Measurements from ENCODE around the gene NPAS2. TPM values are rescaled to one million over a fixed set of nuclear protein-coding genes. Genes with fewer than 3 reads are reported as not detected.

NPAS2 gene, protein sequence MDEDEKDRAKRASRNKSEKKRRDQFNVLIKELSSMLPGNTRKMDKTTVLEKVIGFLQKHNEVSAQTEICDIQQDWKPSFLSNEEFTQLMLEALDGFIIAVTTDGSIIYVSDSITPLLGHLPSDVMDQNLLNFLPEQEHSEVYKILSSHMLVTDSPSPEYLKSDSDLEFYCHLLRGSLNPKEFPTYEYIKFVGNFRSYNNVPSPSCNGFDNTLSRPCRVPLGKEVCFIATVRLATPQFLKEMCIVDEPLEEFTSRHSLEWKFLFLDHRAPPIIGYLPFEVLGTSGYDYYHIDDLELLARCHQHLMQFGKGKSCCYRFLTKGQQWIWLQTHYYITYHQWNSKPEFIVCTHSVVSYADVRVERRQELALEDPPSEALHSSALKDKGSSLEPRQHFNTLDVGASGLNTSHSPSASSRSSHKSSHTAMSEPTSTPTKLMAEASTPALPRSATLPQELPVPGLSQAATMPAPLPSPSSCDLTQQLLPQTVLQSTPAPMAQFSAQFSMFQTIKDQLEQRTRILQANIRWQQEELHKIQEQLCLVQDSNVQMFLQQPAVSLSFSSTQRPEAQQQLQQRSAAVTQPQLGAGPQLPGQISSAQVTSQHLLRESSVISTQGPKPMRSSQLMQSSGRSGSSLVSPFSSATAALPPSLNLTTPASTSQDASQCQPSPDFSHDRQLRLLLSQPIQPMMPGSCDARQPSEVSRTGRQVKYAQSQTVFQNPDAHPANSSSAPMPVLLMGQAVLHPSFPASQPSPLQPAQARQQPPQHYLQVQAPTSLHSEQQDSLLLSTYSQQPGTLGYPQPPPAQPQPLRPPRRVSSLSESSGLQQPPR
- total RNA-seq (2014; rRNA removed; shearing (Covaris generic)): 30.6 and 42.3 TPM in 2 replicates
- polyA plus RNA-seq (2014; cell fraction: nucleus; rRNA removed): 44.5 and 47.6 TPM in 2 replicates

DNA sequence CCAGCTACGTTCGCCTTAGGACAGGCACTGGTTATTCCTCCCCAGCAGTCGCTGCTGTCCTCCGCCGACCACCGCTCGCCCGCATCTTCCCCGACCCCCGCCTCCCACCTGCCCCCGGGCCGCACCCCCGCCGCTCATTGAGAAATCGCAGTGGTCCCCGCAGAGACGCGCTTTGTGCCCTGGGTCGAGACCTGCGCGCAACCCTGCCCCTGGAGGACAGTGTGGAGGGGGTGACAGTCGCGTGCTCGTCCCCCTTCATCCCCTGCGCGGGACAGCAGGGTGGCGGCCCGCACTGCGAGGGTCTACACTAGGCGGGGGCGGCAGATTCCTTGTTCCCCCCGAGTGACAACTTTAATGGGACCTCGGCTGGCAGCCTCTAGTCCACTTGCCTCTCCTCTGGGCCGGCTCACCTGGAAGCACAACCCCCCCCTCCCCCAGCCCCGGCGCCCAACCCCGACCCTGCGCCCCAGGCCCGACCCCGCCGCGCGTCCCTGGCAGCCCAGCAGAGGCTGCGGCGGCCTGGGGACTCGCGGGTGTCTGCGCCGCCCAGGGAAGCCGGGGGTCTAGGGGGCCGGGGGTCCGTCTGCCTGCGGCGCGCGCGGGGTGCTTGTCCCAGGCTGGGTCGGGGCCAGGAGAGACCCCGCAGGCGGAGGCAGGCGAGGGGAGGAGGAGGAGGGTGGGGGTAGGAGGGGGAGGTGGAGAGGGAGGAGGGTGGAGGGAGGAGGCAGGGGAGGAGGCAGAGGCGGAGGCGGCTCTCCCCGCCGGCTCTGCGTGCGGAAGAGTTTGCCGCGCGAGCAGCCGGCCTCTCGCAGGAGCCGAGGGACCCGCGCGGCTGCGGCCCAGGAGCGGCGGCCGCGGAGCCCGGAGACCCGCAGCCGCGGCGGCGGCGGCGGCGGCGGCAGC is at the start of gene NPAS2:
Gene NPAS2 (plus strand): TSS at position 770 of the 903 bp plus-strand sequence. CDS start 84,616 bp downstream, outside the sequence.
- peak; percentile 36 for DNase-seq (ENCODE audit: extremely low read depth, low read depth)

DNA sequence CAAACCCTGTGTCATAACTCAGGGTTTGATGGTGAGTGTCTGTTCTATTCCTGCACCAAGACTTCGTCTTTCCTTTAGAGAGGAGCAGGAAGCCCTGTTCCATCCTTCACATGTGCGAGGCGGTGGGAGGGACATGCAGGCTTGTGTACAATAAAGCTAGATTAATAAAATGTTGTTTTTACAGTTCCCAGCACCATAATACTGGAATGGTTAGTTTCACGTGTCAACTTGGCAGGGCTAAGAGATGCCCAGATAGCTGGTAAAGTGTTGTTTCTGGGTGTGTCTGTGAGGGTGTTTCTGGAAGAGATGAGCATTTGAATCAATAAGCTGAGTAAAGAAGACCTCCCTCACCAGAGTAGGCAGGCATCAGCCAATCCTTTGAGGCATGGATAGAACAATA is 48.8 kb upstream of the NPAS2 start:
- DNase-seq (ENCODE audit: extremely low read depth, low read depth): no peak

DNA sequence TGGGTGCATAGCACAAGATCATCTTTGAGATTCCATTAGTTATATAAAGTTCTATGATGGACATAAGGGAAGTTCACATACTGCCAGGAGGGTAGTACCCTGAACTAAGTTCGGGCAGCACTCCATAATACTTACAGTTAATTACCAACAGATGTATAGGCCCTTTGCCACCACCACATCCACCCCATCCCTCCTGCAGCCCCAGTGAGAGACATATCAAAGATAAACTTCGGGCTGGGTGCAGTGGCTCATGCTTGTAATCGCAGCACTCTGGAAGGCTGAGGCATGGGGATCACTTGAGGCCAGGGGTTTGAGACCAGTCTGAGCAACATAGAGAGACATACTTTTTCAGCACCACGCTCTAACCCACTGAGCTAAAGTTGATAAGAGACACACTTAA is 46.4 kb upstream of the NPAS2 start:
- no peak for DNase-seq (ENCODE audit: extremely low read depth, low read depth)

DNA sequence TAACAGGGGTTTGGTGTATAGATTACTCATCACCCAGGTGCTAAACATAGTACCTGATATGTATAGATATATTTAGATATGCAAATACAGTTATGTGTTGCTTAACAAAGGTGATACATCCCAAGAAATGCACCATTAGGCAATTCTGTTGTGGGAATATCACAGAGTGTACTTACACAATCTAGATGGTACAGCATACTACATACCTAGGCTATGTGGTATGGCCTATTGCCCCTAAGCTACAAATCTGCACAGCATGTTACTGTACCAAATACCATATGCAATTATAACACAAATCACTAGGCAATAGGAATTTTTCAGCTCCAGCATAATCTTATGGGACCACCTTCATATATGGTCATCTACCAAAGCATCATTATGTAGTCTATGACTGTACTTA is 43.5 kb upstream of the NPAS2 start:
- DNase-seq (ENCODE audit: extremely low read depth, low read depth): no peak

DNA sequence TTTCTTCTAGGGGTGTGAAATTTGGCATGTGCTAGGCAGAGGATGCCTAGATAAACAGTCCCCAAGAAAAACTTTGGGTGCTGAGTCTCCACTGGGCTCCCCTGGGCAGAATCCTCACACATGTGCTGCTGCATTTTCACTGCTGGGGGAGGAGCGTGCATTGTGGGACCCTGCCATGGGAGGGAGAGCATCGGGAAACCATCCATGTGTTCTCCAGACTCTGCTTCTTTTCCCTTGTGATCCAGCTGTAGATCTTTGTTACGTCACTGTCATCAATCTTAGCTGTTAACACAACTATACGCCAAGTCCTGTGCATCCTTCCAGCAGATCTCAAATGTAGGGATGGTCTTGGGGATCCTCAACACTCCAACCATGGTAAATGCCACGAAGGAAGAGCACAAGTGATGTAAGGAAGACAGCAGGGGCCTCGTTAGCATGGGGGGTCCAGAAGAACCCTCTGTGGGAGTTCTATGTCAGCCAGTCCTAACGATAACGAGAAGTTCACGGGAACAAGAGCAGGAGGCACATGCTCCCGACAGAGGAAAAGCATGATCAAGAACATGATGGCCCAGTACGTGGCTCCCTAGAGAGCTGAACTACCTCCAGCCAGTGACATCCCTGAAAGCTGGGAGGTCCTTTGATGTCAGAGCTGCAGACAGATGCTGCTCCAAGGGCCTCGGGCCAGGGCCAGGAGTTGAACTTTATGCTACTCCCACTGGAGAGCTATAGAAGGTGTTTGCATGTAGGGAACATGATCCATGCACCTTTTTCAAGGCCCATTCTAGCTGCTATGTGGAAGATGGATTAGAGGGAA is 41.1 kb upstream of the NPAS2 start:
- DNase-seq (ENCODE audit: extremely low read depth, low read depth): no peak

DNA sequence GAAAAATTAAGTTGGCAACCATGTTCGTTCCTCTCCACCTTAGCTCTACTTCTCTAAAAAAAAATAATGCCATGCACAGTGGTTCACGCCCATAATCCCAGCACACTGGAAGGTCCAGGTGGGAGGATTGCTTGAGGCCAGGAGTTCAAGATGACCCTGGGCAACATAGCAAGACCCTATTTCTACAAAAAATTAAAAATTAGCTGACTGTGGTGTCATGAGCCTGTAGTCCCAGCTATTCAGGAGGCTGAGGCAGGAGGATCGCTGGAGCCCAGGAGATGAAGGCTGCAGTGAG is 40.1 kb upstream of the NPAS2 start:
- DNase-seq (ENCODE audit: extremely low read depth, low read depth): no peak

DNA sequence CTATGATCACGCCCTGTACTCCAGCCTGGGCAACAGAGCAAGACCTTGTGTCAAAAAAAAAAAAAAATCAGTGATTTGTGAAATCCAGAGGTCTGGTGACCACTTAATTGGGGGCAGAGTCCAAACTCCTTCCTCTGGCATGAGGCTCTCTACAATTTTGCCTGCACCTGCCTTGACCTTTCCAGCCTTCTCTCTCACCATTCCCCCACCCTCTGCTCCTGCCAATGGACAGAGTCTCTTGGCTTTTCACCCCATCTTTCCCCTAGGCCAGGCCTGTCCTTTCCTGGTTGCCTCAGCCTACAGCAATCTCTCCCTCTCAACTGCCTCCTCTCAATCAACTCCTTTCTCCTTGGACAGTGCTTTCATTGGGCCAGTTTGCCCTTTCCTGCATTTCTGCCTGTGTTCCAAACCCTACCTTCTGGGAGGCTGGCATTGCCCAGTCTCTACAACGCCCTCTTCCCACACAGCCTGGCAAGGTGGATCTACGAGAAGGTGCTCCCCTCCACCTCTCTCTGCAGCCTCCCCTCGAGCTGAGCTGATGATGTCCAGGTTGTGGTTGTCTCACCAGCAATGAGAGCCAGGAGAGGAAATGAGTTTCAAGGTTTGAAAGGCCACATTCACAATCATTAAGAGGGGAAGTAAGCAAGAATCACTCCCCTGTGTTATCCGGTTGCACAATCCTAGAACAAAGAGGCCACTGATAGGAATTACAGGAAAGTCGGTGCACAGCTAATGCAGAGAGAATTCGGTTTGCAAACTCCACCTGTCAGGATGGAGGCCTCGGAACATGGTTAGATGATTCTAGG is 39.5 kb upstream of the NPAS2 start:
- DNase-seq (ENCODE audit: extremely low read depth, low read depth): peak; percentile 88

DNA sequence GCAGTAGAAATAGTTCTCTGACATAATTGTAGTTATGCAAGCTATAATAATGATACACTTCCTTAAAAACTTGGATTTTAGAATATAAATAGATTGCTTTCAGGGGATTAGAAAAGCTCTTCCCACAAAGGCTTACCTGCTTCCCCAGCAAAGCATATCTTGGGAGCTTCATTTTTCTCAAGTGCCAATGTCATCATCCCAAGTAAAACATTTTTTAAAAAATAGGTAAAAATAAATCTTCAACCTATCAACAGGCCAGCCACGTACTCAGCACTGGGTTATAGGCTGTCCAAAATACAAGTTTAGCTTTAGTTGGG is 39.0 kb upstream of the NPAS2 start:
- no peak for DNase-seq (ENCODE audit: extremely low read depth, low read depth)

DNA sequence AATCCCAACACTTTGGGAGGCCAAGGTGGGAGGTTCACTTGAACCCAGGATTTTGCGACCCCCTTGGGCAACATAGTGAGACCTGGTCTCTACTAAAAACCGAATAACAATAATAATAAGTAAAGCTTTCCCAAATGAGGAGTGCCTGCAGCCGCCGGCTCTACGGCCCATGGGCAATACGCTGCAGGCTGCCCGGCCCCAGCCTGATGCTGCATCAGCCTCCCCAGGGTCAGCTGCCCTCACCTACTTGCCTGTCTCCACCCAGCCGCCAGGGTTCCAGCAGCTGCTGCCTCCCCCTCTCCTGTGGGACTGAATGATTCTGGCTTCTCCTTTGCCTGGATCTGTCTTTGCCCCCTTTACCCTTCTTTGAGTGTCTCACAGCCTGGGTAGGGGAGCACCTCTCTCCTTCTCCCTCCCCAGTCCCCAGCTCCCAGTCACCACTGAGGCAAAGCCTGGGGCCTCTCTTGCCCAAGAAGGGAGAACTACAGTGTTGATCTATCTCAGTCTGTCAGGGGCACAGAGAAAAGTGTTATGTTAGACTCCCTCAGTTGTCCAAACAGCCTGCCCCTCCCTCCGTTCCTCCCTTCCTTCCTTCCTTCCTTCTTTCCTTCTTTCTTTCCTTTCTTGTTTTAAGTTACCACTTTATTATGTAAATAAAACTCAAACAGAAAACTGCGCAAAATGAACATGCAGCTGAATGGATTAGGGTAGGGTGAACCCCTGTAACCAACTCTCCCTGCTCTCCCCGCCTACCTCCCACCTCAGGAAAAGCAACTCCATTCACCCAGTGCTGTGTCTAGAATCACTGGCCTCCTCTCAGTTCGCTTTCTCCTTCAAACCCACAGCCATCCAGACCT is 38.2 kb upstream of the NPAS2 start:
- DNase-seq (ENCODE audit: extremely low read depth, low read depth): no peak

DNA sequence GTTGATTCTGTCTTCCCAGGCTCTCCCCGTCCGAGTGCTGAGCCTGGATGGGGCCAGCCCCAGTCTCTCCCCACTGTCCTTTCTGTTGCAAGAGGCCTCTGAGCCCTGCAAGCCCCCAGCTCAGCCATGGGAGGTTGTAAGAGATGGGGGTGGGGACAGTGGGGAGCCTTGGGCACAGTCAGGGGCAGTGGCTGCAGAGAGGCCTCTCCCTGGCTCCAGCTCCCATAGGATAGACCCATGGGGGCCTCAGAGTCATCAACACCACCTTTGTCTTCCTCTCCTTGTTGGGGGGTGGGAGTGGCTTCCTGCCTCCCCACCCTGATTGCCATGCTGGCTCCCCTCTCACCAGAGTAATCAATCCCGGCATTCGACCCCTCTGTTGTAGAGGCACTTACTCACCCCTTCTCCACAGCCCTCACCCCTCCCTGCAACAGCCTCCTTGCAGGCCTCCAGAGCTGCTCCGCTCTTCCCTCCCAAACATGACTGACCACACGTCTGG is 37.5 kb upstream of the NPAS2 start:
- DNase-seq (ENCODE audit: extremely low read depth, low read depth): no peak

DNA sequence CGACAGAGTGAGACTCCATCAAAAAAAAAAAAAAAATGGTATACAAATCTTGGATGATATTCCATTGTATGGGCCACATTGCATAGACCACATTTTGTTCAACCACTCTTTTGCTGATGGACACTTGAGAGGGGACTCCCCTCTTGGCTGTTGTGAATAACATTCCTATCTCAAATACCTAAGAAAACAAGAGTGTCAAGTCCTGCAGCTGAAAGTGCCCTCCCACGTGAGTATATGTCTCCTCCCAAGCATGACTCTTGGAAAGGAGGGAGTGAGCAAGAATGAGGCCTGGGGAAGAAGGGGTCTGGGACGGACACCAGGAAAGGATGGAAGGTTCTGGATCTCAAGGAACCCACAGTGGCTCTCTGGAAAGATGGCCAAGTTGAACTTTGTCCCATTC is 36.0 kb upstream of the NPAS2 start:
- no peak for DNase-seq (ENCODE audit: extremely low read depth, low read depth)

DNA sequence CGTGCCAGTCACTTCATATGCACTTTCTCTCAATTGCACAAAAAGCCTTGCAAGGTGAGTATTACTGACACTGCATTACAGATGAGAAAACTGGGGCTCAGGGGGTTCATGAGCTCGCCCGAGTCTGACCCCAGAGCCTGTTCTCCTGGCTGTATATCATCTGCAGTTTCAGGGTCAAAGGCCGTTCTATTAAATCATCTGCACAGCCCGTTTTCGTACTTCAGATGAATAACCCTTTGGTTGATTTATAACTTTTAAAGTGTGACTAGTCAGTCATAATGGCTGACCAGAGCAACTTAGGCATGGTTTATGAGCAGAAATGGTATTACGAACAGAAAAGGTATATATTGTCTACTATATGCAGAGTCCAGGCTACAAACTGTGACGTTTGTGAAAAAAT is 35.3 kb upstream of the NPAS2 start:
- no peak for DNase-seq (ENCODE audit: extremely low read depth, low read depth)

DNA sequence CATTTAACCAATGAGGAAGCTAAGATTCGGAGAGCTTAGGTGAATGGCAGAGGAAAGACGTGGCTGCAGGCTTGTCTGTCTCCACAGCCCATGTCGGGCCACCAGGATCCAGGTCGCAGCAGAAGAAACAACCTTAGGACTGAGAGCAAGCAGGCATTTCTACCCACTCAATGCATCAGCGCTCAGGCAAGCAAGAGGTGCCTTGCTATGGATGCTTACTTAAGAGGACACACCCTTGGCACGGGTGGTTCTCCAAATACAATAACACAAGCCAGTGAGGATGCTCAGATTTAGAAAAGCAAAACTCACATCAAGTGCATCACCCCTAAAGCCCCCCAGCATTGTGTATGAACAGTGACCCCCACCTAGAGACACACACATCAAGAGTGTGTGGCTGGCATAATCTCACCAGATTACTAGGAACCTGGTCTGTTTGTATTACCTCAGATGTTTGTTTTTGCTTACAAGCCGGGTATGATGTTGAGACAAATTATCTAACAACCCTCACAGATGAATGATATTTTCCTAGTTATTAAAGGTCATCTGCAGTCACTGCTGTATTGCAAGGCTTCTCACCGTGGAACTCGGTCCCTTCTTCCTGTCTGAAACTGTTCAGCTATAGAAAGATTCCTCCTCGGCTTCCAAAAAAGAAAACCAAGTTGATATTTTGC is 34.2 kb upstream of the NPAS2 start:
- DNase-seq (ENCODE audit: extremely low read depth, low read depth): peak; percentile 67

DNA sequence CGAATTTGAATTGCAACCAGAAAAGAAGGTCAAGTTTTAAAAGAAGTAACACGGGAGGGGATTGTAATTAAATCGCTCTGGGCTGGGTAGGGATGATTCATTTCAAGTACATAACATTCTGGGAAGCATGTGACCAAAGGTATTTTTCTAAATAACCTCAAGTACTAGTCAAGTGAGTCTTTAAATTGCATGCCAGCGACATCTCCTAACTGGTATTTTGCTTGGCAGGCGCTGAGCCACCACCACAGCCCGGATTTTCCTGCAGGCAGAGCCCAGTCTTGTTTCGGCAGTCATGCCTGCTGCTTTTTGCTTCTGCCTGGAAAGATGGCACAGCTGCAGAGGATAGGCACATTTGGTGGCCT is 33.7 kb upstream of the NPAS2 start:
- peak; percentile 74 for DNase-seq (ENCODE audit: extremely low read depth, low read depth)

DNA sequence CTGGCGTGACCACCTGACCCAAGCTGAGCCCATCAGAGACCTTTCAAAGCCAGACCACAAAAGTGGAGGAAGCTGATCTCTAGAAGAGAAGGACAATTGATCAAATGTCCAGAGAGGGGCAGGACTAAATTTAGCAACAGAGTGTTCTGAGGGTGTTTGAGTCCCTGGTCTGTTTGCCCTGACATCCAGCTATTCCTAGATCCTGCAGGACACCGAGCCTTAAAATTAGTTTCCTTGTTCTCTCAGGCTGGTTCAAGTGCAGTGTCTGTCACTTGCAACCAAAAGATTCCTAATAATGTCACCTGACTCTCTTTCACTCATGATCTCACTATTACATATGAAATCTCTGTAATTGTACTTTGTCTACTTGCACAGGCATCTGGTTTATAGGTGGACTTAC is 33.0 kb upstream of the NPAS2 start:
- DNase-seq (ENCODE audit: extremely low read depth, low read depth): no peak

DNA sequence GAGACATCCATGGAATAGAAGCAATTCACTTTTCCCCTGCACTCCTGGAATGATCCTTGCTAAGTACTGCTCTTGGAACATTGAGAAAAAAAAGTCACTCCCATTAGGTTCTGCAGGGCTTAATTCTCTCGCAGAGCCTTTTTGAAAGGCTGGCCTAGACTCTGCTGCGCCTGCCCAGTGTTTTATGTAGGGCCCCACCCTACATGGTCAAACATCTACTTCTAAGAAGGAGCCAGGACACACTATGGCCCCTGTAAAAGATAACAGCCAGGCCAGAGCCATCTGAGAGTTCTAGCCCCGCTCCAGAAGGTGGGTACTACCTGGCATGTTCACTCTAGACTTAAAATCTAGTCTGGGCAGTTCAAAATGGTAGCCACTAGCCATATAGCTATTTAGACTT is 30.6 kb upstream of the NPAS2 start:
- DNase-seq (ENCODE audit: extremely low read depth, low read depth): no peak

DNA sequence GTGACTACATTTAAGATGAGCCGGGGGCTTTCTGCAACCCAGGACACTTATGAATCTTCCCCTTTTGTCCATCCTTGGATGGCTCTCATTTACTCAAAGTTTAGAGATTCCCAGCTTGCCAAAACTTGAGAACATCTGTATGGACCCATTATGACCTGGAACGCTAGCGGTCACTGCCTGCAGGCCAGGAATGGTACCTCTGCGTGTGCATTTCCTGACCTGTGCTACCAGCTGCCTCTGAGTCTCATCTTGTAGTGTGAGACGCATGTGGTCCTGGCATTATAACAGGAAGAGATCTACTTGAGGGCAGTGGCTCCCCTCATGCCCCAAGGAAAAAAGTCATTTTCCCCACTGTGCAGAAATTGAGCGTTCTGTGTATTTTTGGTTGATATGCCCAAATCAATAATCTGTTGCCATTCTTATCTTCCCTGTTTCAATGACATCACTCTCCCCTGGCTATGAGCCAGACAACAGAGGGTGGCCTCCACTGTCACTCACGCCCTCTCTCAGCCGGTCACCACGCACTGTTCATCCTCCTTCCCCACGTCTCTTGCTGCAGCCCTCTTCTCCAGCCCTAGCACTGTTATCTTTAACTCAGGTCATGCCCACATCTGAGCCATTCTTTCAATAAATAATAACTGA is 28.5 kb upstream of the NPAS2 start:
- DNase-seq (ENCODE audit: extremely low read depth, low read depth): no peak

All from NCI-H460 (cell line).